HL-60 (cell line): Measurements from ENCODE around the gene MDH1.
"Not testable (repeated sequence)": the region's sequence is repeated elsewhere in the genome, so short reads cannot be mapped to it uniquely, and the experiment has no call there.

Experiments
- DNase-seq, 2 experiments: peaks; one replicate each; pipeline ENCODE4 v3.0.0-alpha.2; 2010 to 2020; ENCODE audit warnings: low read depth in 1 of 2, low spot score in 1 of 2
- H3K27ac ChIP-seq: fragments of 250-450 bp; sonication (Bioruptor Pico); replicated peaks from 2 replicates; pipeline ENCODE4 v1.5.1; 2020; ENCODE audit warnings: mild to moderate bottlenecking, moderate library complexity
- H3K27me3 ChIP-seq: fragments of 250-450 bp; sonication (Bioruptor Pico); 2 replicates; pipeline ENCODE4 v1.5.1; 2021; ENCODE audit warnings: mild to moderate bottlenecking, moderate library complexity; ENCODE audit not compliant: insufficient read depth, poor library complexity, severe bottlenecking
- H3K4me3 ChIP-seq: replicated peaks from 2 replicates; pipeline ENCODE4 v1.5.1; 2011; ENCODE audit warnings: mild to moderate bottlenecking, control low read depth, low read length; ENCODE audit not compliant: insufficient read depth
- CTCF ChIP-seq: IDR thresholded peaks from one replicate; pipeline ENCODE4 v1.5.1; 2011; ENCODE audit warnings: low read length, control low read depth, inconsistent platforms; ENCODE audit not compliant: insufficient read depth
- GABPA ChIP-seq: IDR thresholded peaks from 2 replicates; pipeline ENCODE4 v1.6.1; 2012; ENCODE audit warnings: low read depth
- POLR2AphosphoS5 ChIP-seq: IDR thresholded peaks from 2 replicates; pipeline ENCODE4 v1.6.1; 2012; ENCODE audit warnings: low read depth
- SPI1 ChIP-seq: IDR thresholded peaks from 2 replicates; pipeline ENCODE4 v1.6.1; 2012; ENCODE audit warnings: low read depth, mild to moderate bottlenecking, borderline replicate concordance
- TF ChIP-seq, protein P1 (sequence below): IDR thresholded peaks from 2 replicates; pipeline ENCODE4 v1.6.1; 2012; ENCODE audit warnings: low read depth; ENCODE audit not compliant: insufficient replicate concordance

Gene MDH1

DNA sequence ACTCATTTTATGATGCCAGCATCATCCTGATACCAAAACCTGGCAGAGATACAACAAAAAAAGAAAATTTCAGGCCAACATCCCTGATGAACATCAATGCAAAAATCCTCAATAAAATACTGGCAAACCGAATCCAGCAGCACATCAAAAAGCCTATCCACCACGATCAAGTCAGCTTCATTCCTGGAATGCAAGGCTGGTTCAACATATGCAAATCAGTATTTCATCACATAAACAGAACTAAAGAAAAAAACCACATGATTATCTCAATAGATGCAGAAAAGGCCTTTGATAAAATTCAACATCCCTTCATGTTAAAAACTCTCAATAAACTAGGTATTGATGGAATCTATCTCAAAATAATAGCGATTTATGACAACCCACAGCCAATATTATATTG, 29.8 kb upstream of the MDH1 start:
- not testable (repeated sequence) for H3K4me3 ChIP-seq, H3K27me3 ChIP-seq, DNase-seq, H3K27ac ChIP-seq

- TF ChIP-seq SPI1: no peak
- TF ChIP-seq CTCF: no peak
- TF ChIP-seq, protein P1, sequence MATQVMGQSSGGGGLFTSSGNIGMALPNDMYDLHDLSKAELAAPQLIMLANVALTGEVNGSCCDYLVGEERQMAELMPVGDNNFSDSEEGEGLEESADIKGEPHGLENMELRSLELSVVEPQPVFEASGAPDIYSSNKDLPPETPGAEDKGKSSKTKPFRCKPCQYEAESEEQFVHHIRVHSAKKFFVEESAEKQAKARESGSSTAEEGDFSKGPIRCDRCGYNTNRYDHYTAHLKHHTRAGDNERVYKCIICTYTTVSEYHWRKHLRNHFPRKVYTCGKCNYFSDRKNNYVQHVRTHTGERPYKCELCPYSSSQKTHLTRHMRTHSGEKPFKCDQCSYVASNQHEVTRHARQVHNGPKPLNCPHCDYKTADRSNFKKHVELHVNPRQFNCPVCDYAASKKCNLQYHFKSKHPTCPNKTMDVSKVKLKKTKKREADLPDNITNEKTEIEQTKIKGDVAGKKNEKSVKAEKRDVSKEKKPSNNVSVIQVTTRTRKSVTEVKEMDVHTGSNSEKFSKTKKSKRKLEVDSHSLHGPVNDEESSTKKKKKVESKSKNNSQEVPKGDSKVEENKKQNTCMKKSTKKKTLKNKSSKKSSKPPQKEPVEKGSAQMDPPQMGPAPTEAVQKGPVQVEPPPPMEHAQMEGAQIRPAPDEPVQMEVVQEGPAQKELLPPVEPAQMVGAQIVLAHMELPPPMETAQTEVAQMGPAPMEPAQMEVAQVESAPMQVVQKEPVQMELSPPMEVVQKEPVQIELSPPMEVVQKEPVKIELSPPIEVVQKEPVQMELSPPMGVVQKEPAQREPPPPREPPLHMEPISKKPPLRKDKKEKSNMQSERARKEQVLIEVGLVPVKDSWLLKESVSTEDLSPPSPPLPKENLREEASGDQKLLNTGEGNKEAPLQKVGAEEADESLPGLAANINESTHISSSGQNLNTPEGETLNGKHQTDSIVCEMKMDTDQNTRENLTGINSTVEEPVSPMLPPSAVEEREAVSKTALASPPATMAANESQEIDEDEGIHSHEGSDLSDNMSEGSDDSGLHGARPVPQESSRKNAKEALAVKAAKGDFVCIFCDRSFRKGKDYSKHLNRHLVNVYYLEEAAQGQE: no peak
- TF ChIP-seq POLR2AphosphoS5: no peak
- no peak for TF ChIP-seq GABPA
- no peak overlapping the region for H3K4me3 ChIP-seq
- no peaks in the 10 kb centered on the region for H3K27me3 ChIP-seq
- H3K27ac ChIP-seq: no peak overlapping the region
- no peak for DNase-seq
Observed at GRCh38 chr2:63562751-63563150, 26.0 kb upstream of the MDH1 start.

DNA sequence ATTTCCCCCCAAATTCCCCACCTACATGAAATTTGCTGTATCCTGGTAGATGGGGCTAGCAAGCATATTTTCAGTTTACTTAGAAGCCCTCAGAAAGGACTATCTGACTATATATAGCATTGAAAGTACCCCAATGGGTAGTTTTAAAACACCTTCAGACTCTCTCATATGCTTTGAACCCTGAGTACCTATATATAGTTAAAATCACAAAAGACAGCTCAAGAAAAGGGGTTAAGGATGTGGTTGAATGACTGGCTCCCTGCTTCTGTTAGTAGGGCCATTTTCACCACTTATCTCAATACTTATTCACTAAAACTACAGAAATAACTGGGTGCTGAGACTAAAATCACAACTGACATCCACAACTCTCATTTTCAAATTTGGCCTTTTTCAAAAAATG, 19.0 kb upstream of the MDH1 start:
- TF ChIP-seq CTCF: no peak
- no peak for TF ChIP-seq GABPA
- TF ChIP-seq SPI1: no peak
- no peak for TF ChIP-seq POLR2AphosphoS5
- TF ChIP-seq, protein P1: no peak
- Histone ChIP-seq H3K27me3 (no peaks in the 10 kb centered on the region), H3K27ac (no peak overlapping the region), H3K4me3 (no peak overlapping the region)
- no peak for DNase-seq

GRCh38 chr2:63571291-63571690, 17.5 kb upstream of the MDH1 start:
- DNase-seq: no peak
- Histone ChIP-seq H3K27me3 (no peaks in the 10 kb centered on the region), H3K4me3 (no peak overlapping the region), H3K27ac (no peak overlapping the region)
- TF ChIP-seq GABPA (no peak), POLR2AphosphoS5 (no peak), CTCF (no peak), SPI1 (no peak)
- TF ChIP-seq, protein P1: no peak
